Activated CD8-positive, alpha-beta memory T cell treated with anti-CD3 and anti-CD28 coated beads, Interleukin-2, amount 50 U/mL, for 1 hour (primary cell): Measurements from ENCODE around the gene PCNX3.
A peak's percentile ranks its signal among the peaks of the same experiment; 100 is the strongest.

Experiments used
- DNase-seq: peaks from one replicate; pipeline ENCODE4 v3.0.0-alpha.2; 2020; ENCODE audit errors: extremely low read depth

The PCNX3 gene

DNA sequence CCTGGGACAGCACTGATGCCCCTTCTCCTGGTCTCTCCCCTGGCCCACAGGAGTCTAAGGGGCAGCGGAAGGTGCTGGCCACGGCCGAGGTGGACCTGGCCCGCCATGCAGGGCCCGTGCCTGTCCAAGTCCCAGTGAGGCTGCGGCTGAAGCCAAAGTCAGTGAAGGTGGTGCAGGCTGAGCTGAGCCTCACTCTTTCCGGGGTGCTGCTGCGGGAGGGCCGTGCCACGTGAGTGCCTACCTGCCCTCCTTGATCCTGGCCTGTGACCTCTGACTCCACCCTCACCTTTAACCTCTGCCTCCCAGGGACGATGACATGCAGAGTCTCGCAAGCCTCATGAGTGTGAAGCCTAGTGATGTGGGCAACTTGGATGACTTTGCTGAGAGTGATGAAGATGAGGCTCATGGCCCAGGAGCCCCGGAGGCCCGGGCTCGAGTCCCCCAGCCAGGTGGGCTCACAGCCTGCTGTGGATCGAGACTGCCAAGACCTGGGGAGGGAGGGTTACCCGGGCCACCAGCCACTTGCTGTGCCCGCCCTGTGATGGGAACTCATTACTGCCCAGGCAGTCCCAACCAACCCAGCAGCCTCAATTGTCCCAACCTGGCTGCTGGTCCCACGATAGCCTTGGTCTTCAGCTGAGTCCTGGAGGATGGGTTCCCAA, 35.4 kb upstream of the PCNX3 start:
- DNase-seq, result no peak

GRCh38 chr11:65580756-65581155, 34.8 kb upstream of the PCNX3 start:
- DNase-seq, result no peak

DNA sequence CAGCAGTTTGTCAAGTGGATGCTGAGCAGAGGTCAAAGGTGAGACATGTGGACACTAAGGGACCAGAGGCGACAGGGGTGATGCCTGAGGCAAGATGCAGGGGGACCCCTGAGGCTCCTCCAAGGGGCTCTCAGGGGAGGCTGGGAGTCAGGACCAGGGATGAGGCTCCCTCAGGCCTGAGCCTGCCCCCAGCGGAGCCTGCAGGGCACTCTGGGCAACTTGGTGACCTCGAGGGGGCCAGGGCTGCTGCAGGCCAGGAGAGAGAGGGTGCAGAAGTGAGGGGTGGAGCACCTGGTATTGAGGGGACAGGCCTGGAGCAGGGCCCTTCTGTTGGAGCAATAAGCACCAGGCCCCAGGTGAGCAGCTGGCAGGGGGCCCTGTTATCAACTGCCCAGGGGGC, 33.6 kb upstream of the PCNX3 start:
- DNase-seq, result no peak

GRCh38 chr11:65583589-65583988, 32.0 kb upstream of the PCNX3 start:
- DNase-seq, result no peak

DNA sequence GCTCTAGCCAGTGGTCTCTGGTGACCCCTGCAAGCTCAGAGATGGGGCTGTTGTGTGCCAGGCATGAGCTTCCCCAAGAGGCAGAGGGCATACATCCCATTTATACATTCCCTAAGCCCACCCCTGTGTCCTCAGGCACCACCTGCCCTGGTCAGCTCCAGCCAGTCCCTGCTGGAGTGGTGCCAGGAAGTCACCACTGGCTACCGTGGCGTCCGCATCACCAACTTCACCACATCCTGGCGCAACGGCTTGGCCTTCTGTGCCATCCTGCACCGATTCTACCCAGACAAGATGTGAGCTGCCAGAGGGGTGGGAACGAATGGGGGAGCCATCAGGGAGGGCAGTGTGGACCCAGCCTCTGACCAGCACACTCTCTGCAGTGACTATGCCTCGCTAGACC, 31.5 kb upstream of the PCNX3 start:
- no peak for DNase-seq

- DNase-seq, result no peak
Measured at GRCh38 chr11:65584723-65585171, 30.8 kb upstream of the PCNX3 start.

DNA sequence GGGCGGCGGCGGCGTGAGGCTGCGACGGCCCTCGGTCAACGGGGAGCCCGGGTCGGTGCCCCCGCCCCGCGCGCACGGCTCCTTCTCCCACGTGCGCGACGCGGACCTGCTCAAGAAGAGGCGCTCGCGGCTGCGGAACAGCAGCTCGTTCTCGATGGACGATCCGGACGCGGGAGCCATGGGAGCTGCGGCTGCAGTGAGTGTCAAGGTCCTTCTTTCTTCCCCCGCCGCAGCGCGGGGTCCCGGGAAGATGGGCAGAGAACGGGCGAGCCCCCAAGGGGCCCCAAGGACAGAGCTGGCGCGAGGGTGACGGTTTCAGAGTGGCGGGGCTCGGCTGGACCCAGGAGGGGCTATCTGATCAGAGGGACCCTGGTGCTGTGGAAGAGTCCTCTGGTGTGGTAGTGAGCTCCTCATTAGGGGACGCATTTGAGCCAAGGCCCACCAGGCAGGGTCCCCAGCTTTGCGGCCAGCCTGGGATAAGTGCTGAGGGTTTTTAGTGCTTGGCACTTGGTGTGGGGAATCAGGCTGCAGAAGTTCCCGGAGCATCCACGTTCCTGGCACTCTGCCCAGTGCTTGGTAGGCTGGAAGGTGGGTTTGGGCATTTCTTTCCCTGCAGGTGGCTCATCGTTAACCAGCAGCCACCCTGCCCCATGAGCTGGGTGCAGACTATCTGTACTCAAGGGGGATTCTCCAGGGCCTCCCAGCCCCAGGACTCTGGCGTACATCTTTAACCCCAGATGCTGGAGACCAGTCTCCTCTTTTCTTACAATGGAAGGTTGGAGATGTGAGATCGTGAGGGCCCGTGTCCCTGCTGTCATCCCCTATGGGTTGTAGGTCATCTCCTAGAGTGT, 30.0 kb upstream of the PCNX3 start:
- no peak for DNase-seq

GRCh38 chr11:65586247-65586630, 29.3 kb upstream of the PCNX3 start:
- DNase-seq, result no peak

DNA sequence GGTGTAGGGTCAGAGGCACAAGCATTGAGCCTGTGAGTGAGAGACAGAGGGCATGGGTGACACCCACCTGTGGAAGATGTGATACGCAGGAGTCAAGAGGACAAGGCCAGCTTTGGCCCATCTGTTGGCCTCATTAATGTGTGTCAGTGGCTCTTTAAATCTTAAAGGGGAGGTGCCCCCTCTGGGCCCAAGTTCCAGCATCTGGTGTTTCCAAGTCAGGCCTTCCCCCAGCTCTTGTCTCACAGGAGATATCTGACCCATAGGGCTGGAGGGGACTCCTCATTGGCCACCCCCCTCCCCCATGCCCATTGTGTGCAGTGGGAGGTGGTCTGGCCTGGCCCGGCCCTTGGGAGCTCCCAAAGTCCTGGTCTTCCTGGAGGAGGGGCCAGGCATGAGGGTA, 28.9 kb upstream of the PCNX3 start:
- DNase-seq, result no peak

DNA sequence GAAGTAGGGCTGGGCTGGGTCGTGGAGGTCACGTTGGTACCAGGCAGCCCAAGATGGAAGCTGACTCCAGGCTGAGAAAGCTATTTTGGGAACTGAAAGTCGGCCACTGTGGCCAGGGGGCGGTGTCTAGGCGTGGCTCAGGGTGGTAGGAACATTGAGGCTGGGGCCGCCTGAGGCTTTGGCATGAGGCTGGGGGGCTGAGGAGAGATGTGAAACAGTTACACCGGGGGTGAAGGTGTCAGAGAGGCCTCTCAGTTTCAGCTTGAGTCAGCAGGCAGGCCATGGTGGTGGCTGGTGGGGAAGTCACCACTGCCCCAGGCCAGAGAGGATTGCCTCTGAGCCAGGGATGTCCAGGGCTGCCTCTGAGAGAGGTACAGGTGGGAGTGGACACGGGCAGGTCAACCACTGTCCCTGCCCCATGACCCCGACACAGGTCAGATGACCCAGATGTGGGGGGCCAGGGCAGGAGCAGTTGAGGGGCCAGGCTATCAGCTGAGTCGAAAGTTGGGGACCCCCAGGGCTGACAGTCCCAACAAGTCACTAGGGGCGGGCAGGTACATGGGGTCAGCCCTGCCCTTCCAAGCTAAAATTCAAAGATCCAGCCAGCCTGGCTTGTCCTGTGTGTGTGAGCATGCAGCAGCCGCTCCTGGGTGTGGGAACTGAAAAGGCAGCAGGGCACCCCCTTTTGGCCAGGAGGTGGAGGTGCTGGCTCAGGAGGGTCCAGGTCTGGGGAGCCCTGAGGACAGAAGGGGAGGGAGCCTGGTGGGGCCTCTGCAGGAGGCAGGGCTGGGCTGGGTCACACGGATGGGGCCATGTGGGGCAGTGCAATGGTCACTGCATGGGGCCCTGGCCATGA, 27.1 kb upstream of the PCNX3 start:
- DNase-seq, result peak; percentile 62

- no peak for DNase-seq
Measured at GRCh38 chr11:65589444-65590239, 25.9 kb upstream of the PCNX3 start.

DNA sequence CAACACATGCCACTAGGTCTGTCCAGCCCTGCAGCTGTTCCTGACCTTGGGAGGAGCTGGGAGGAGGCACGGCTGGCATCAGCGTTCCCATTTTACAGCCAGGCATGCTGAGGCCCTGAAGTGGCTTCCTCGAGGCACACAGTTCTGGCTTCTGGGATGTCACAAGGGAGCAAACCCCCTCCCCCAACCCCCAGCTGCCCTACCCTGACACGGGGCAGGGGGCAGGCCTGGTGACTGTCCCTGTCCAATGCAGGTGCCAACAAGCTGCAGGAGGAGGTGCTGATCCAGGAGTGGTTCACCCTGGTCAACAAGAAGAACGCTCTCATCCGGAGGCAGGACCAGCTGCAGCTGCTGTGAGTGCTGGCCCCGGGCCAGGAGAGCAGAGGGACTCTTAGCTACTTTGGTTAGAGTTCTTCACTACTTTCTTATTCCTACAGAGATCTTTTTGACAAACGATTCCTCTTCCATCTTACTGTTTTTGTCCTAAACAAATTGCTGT, 25.3 kb upstream of the PCNX3 start:
- no peak for DNase-seq

DNA sequence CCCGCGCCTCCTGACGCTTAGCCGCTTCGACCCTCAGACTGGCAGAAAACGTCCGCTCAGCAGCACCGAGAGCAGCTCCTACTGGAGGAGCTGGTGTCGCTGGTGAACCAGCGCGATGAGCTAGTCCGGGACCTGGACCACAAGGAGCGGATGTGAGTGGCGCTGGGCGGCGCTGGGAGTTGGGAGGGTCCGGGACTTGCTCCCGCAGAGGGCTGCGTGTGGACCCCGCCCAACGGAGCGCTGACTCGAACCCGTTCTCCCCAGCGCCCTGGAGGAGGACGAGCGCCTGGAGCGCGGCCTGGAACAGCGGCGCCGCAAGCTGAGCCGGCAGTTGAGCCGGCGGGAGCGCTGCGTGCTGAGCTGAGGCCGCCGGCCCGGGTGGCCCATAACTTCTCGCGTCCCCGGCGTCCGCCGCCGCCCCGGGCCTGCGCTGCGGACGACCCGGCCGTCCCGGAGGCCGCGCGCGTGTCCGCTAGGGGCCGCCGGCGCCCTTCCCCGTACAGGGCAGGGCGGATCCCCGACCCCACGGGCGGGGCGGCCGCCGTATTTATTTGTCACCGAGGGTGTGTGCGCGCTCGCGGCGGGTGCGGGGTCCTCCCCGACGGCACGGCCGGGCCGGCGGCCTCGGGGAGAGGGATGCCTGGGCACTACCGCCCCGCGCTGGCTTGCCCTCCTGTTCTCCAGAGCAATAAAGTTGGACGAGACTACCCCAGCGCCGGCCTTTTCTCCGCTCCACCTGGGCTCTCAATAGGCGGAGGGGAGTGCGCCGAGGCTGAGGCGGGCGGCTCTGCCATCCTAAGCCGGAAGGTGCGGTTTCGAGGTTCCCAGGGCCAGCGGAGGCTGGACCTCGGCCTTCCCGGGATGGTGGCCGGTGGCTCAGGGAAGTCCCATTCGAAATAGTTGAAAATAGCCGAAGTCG, 23.4 kb upstream of the PCNX3 start:
- DNase-seq, result no peak

DNA sequence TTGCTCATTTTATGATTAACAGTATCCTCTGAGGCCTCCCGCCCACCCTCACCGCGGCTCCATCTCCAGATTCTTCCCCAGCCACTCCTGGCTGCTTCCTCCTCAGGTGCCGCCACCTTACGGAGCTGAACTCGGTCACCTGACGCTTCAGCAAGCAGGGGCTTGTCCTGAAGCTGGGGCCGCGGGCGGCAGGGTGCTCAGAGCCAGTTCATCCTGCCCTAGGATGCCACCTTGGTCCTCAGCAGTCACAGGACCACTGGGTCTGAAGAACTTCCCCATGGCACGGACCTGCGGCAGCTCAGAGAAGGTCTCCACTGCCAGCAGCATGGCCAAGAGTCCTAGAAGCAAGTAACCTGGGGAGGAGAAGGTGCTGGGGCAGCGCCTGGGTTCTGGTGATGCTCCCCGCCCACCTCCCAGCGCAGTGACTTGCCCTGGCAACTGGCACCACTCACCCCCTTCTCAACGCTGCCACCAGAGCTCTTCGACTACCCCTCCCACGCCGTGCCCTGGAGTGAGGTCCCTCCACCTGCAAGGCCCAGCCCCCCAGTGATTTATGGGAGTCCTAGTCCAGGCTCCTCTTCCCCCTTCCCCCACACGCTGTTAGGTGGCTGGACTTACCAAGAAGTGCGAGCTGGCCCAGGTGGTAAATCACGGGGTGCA, 22.6 kb upstream of the PCNX3 start:
- DNase-seq, result no peak

GRCh38 chr11:65593518-65594414, 21.8 kb upstream of the PCNX3 start:
- DNase-seq, result no peak

DNA sequence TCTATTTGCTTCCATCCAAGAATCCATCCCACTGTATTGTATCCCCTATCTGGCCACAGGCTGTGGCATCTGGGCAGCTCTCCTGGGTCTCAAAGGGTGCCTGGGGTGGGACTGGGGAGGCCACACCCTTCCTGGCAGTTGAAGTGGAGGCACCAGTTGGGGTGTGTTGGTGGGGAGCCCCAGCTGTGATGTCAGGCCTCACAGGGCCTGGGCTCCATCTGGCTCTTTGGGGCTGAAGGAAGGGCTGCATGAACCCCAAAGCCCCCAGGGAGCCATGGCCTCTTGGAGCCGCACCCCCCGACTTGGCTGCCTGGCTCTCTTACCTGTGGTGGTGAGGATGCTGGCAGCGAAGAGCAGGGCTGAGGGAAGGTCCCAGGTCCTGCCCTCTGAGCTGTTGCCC, 20.4 kb upstream of the PCNX3 start:
- no peak for DNase-seq

- DNase-seq, result no peak
Measured at GRCh38 chr11:65595543-65596281, 19.9 kb upstream of the PCNX3 start, which contains the start of gene KCNK7. TSS of gene KCNK7 (minus strand) at chr11:65595800. CDS start at chr11:65595772, 28 bp downstream.

DNA sequence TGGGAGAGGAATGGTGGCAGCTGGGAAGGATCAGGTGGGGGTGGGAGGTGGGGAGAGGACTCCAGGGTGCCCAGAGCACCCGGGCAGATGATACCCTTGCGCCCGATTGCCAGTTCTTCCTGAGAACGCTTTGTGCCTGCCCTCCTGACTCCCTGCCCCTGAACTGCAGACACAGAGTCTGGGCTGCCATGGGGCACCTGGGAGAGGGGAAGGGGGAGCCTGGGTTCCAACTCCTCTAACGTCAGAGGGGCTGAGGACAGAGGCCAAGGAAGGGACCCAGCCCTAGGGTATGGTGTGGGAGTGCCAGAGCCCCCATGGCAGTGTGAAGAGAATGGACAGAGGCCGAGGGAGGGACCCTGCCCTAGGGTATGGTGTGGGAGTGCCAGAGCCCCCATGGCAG, 19.1 kb upstream of the PCNX3 start:
- DNase-seq, result no peak
